GM12878 (cell line): Measurements from ENCODE around the gene ANKRD11. TPM values are rescaled to one million over a fixed set of nuclear protein-coding genes. Genes with fewer than 3 reads are reported as not detected.
A peak's percentile ranks its signal among the peaks of the same experiment; 100 is the strongest.

Experiments
- ATAC-seq: fragments of 200-7000 bp; cut with Tn5 transposase; 3 replicates; pipeline ENCODE4 v1.9.1; 2020; ENCODE audit warnings: mild to moderate bottlenecking, moderate library complexity
- BruUV-seq: library from RNA; stranded (reverse); fragments of 400-500 nt; replicated peaks from 2 replicates; lab custom pipeline; 2021; lab: Mats Ljungman, UMichigan
- CTCF ChIA-PET: fragments of 300-600 bp; sonication (Branson Sonifier 250); formaldehyde crosslinking; extraction: SDS; loops from one replicate; lab custom pipeline; 2021; ENCODE audit warnings: inconsistent platforms; lab: Yijun Ruan, JAX
- POLR2A ChIA-PET: fragments of 350-600 bp; formaldehyde crosslinking; extraction: SDS; loops from one replicate; lab custom pipeline; 2021; ENCODE audit warnings: inconsistent platforms; lab: Charles Lee
- RAD21 ChIA-PET: fragments of 300-600 bp; sonication (Branson Sonifier 250); formaldehyde crosslinking; loops from one replicate; lab custom pipeline; 2023; ENCODE audit warnings: antibody characterized with exemption; ENCODE audit not compliant: unreplicated experiment; lab: Charles Lee
- SMC1A ChIA-PET: fragments of 300-600 bp; sonication (Branson Sonifier 250); formaldehyde crosslinking; loops from one replicate; lab custom pipeline; 2023; ENCODE audit not compliant: unreplicated experiment, uncharacterized antibody; lab: Charles Lee
- DNase-seq: peaks from one replicate; pipeline ENCODE4 v3.0.0-alpha.2; 2011; ENCODE audit warnings: low read depth, low spot score
- FAIRE-seq: peaks from 3 replicates; lab custom pipeline; 2011; peaks lifted over from hg19 to GRCh38; lab: Jason Lieb, UNC
- H2AFZ ChIP-seq: 2 replicates; pipeline ENCODE4 v1.6.0; 2011; ENCODE audit warnings: low read depth, low read length, control low read depth; ENCODE audit not compliant: control insufficient read depth
- H3K27ac ChIP-seq: 2 replicates; pipeline ENCODE4 v1.5.1; 2011; ENCODE audit warnings: control low read depth; ENCODE audit not compliant: control insufficient read depth, insufficient read depth
- H3K27me3 ChIP-seq, 2 experiments: replicated peaks in 1 of 2; 2 replicates each; pipeline versions ENCODE4 v1.6.0 to v1.6.1; 2011; ENCODE audit warnings: low read length in 1 of 2; ENCODE audit not compliant: control insufficient read depth in 2 of 2, insufficient read depth in 2 of 2
- H3K36me3 ChIP-seq, 2 experiments: 2 replicates each; pipeline ENCODE4 v1.5.1; 2011; ENCODE audit warnings: low read length in 1 of 2; ENCODE audit not compliant: control insufficient read depth in 2 of 2, insufficient read depth in 2 of 2
- H3K4me1 ChIP-seq: 2 replicates; pipeline ENCODE4 v1.6.1; 2011; ENCODE audit warnings: mild to moderate bottlenecking, low read length, moderate library complexity, mixed read lengths; ENCODE audit not compliant: control insufficient read depth, insufficient read depth
- H3K4me2 ChIP-seq: 2 replicates; pipeline ENCODE4 v1.6.0; 2011; ENCODE audit warnings: control low read depth; ENCODE audit not compliant: control insufficient read depth, insufficient read depth
- H3K4me3 ChIP-seq: fragments of 200-600 bp; sonication (generic); 2 replicates; pipeline ENCODE4 v1.5.1; 2016
- H3K79me2 ChIP-seq: 2 replicates; pipeline ENCODE4 v1.6.0; 2011; ENCODE audit warnings: low read length; ENCODE audit not compliant: control insufficient read depth, insufficient read depth
- H3K9ac ChIP-seq: 2 replicates; pipeline ENCODE4 v1.8.0; 2011; ENCODE audit warnings: low read length, control low read depth, mixed read lengths; ENCODE audit not compliant: control insufficient read depth, insufficient read depth
- H3K9me3 ChIP-seq: replicated peaks from 3 replicates; pipeline ENCODE4 v1.5.1; 2011; ENCODE audit warnings: mild to moderate bottlenecking, low read length; ENCODE audit not compliant: control insufficient read depth, insufficient read depth
- H4K20me1 ChIP-seq: 2 replicates; pipeline ENCODE4 v1.6.0; 2011; ENCODE audit not compliant: control insufficient read depth, insufficient read depth
- BCL11A ChIP-seq: IDR thresholded peaks from 2 replicates; pipeline ENCODE4 v1.6.1; 2011; ENCODE audit warnings: low read depth, low read length
- FOXK2 ChIP-seq: fragments of 450-650 bp; IDR thresholded peaks from 2 replicates; pipeline ENCODE4 v1.6.1; 2017; ENCODE audit warnings: mild to moderate bottlenecking, moderate library complexity
- POLR2A ChIP-seq: IDR thresholded peaks from 2 replicates; pipeline ENCODE4 v1.6.1; 2011; ENCODE audit warnings: low read depth, mild to moderate bottlenecking, low read length
- POU2F2 ChIP-seq: IDR thresholded peaks from 3 replicates; pipeline ENCODE4 v1.6.1; 2011; ENCODE audit warnings: low read depth, mild to moderate bottlenecking, low read length, borderline replicate concordance
- WGBS: methylation state at CpG from one replicate; pipeline ENCODE4 v1.1.6; 2016; ENCODE audit warnings: low lambda C conversion rate; ENCODE audit not compliant: insufficient replicate concordance, insufficient coverage; ENCODE audit errors: missing lambda C conversion rate; 5-methylcytosine and 5-hydroxymethylcytosine counted together
- in situ Hi-C: fragments of 300-500 bp; cut with MboI; formaldehyde crosslinking; loops from 9 replicates; pipeline ENCODE4 v1.14.3; 2018; ENCODE audit warnings: mixed read lengths
- intact Hi-C: fragments of 100-400 bp; cut with micrococcal nuclease; formaldehyde crosslinking; loops from one replicate; pipeline ENCODE4 v1.14.2; 2022; ENCODE audit not compliant: unreplicated experiment
- polyA plus RNA-seq, 11 experiments: library from polyadenylated mRNA; depleted of rRNA in 4 of 11; unstranded in 6 of 11; stranded (reverse) in 5 of 11; fragments of >200 nt; fragmentation: Nextera tagmentation in 4 of 11; fragmentation: Illumina TruSeq in 1 of 11; extraction: Ambion mirVana in 4 of 11; extraction: Trizol in 1 of 11; gene quantifications; 1 replicate in 1 of 11; 2 replicates in 10 of 11; pipeline versions ENCODE4 v1.2.1 to v1.2.3, GENCODE V29; 2011 to 2016; ENCODE audit warnings: inconsistent platforms in 2 of 11, missing spikeins in 2 of 11, low read depth in 1 of 11
- total RNA-seq, 4 experiments: library from RNA; depleted of rRNA in 3 of 4; stranded (reverse); fragments of >200 nt in 3 of 4; fragmentation: Illumina TruSeq in 1 of 4; extraction: Trizol in 1 of 4; gene quantifications; 2 replicates each; pipeline versions ENCODE4 v1.2.1 to v1.2.3, GENCODE V29; 2013 to 2021

ANKRD11 gene
- total and polyA plus RNA-seq, 10 of the 15 experiments (the other 5 are each of a cell fraction or from before 2014, with no cell fraction given) = 5.1 to 103 (median 27.4) TPM

DNA sequence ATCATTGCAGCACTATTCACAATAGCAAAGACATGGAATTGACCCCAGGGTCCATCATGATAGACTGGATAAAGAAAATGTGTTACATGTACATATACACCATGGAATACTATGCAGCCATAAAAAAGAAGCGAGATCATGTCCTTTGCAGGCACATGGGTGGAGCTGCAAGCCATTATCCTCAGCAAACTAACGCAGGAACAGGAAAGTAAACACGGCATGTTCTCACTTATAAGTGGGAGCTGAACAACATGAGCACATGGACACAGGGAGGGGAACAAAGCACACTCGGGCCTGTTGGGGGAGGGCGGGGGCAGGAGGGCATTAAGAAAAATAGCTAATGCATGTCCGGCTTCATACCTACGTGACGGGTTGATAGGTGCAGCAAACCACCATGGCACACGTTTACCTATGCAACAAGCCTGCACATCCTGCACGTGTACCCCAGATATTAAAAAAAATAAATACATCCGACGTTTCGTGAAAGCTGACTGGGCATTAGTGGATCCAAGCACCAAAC, 243.9 kb downstream of the ANKRD11 start:
- Histone ChIP-seq H3K4me1 (no peaks in the 10 kb centered on the region; the same call in 1 of the 2 replicates), H3K79me2 (peaks cover 4% of the 10 kb centered on the region), H3K36me3 (no peaks in the 10 kb centered on the region), H3K4me2 (peak overlapping the region; percentile 54; the same call in 1 of the 2 replicates), H3K9me3 (peaks cover 4% of the 10 kb centered on the region), H2AFZ (no peak overlapping the region), H3K27me3 (no peaks in the 10 kb centered on the region), H3K9ac (no peak overlapping the region), H3K27ac (no peak overlapping the region), H4K20me1 (no peaks in the 10 kb centered on the region), H3K4me3 (no peak overlapping the region)
- ATAC-seq = no peak
- BruUV-seq = no TSS peak
- WGBS = 86% methylated on average over 13 of the region's 13 CpGs
- in situ Hi-C loops = no loop called here
- no peak for FAIRE-seq
- no peak for DNase-seq
- ChIA-PET RAD21 (no interaction called here), SMC1A (no interaction called here), CTCF (no interaction called here), POLR2A (interaction anchor here (0.6 kb wide), 1 partner anchor 18 kb away, joined by 3 read pairs; no protein-coding TSS in a partner anchor)
- intact Hi-C loops = no loop called here
- TF ChIP-seq POU2F2 = no peak
- no peak for TF ChIP-seq FOXK2

- Histone ChIP-seq H3K9me3 (peaks cover under 1% of the 10 kb centered on the region; the same call in 1 of the 3 replicates), H3K4me3 (no peak overlapping the region), H3K4me2 (no peak overlapping the region), H3K27me3 (no peaks in the 10 kb centered on the region), H3K9ac (no peak overlapping the region), H3K4me1 (no peaks in the 10 kb centered on the region; the same call in 1 of the 2 replicates), H3K27ac (no peak overlapping the region), H3K36me3 (no peaks in the 10 kb centered on the region), H4K20me1 (no peaks in the 10 kb centered on the region), H2AFZ (no peak overlapping the region), H3K79me2 (peaks cover 7% of the 10 kb centered on the region)
- FAIRE-seq = no peak
- 77% methylated on average over 12 of the region's 12 CpGs for WGBS
- intact Hi-C loops = loop anchor here (5.0 kb wide), 2 partner anchors 243 to 313 kb away; no protein-coding TSS in a partner anchor
- SMC1A ChIA-PET = no interaction called here
- ATAC-seq = no peak
- POLR2A ChIA-PET = no interaction called here
- DNase-seq = no peak
- RAD21 ChIA-PET = no interaction called here
- no TSS peak for BruUV-seq
- CTCF ChIA-PET = no interaction called here
- in situ Hi-C loops = no loop called here
- TF ChIP-seq POLR2A (0 out of 2 replicates have a peak, but pooled peaks have one; percentile 22), BCL11A (no peak)
Measured at GRCh38 chr16:89244754-89245153, 245.6 kb downstream of the ANKRD11 start.
